Measurements from ENCODE around the gene EIF3A.

Gene EIF3A

DNA sequence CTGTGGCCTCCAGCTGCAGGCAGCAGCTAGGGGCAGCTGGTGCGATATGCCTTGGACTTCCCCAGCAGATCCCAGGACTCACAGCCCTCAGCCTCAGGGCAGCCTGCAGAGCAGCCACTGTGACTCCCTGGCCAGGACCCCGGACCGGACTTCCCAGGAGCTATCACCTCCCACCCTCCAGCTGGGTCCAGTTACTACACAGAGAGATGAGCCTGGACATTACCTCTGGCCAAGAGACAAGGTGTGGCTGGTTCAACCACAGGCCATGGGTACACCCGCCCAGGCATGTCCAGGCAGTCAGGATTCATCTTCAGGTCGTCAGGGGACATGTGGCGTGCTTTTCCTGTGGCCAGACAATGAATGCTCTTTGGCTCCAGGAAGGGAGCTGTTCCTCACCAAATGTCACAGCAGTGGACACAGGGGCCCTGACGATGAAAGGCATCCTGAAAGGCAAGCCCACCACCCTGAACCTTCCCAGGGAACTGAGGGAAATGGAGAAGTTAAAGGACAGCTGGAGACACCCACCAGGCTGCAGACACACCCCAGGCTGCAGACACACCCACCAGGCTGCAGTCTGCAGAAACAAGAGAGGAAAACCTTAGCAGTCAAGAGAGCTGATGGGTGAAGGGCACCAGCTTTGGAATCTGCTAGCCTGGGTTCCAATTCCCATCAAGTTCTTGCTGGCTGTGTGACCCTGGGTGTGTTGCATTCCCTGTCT, 76.9 kb downstream of the EIF3A start:
- DNase-seq = no peak

DNA sequence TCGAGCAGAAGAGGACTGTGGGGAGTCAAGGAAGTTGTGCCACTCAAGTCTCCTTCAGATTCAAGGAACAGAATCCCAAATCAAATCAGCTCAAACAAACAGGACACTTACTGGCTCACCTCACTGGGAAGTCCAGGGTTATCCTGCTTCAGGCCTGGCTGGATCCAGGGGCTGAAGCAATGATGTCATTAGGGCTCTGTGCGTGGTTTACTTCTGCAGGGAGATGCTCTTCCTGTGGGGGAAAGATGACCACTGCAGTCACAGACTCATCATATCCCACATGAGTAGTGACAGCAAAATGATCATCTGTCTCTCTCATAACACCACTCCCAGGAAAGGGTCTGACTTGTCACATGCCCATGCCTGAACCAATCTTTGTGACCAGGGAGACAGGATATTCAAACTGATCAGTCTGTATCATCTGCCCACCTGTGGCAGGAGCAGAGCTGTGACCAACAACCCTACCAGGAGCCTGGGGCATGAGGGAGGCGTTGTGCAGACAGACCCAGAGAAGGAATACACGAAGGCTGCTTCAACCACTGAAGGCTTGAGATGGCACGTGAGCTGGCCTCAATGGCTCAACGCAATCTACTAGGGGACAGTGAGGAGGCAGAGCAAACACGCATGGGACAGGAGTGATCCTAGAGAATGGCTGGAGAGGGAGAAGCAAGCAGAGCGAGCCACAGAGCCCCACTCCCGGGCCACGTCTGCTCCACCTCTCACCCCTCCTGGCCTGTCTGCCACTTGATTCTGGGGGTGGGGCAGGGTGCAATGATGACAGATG, 78.7 kb downstream of the EIF3A start:
- no peak for DNase-seq

DNA sequence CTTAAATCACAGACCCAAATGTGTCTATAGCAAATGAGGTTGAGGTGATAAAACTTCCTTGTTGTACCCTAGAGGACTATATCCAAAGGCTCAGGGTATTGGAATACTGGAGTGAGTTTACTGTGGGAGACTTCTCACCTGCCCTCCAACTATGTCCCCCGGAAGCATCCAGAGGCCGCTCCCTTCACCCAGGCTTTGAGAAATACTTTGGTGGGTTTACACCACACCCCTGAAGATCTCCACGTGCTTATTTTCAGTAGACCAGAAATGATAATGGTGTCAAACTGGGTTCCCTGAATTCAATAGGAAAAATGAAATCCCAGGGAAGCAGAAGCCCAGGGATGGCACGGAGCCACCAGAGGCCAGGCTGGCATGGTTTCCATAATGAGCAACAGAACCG, 82.4 kb downstream of the EIF3A start:
- DNase-seq = no peak

DNA sequence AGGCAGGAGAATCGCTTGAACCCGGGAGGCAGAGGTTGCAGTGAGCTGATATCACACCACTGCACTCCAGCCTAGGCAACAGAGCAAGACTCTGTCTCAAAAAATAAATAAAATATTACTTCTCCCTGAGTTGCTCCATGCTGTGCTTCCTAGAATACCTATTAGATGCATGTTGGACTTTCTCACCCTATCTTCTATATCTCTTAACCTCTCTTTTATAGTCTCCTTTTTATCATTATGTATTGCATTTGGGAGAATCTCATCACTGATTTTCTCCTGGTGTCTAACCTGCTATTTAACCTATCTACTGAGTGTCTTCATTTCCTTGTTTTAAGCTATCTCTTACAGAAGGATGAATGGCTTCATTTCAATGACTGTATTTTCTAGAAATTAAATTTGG, 83.2 kb downstream of the EIF3A start:
- DNase-seq = no peak

DNA sequence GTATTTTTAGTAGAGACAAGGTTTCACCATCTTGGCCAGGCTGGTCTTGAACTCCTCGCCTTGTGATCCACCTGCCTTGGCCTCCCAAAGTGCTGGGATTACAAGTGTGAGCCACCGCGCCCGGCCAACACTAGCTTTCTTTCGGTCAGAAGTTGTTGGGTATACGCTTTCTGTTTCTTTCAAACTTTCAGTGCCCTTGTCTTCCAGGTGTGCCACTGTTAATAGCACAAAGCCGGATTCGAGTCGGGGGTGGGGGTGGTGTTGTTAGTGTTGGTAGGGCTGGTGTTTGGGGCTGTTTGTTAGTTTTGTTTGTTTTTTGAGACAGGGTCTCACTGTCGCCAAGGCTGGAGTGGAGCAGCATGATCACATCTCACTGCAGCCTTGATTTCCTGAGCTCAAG, 84.9 kb downstream of the EIF3A start:
- DNase-seq = no peak

DNA sequence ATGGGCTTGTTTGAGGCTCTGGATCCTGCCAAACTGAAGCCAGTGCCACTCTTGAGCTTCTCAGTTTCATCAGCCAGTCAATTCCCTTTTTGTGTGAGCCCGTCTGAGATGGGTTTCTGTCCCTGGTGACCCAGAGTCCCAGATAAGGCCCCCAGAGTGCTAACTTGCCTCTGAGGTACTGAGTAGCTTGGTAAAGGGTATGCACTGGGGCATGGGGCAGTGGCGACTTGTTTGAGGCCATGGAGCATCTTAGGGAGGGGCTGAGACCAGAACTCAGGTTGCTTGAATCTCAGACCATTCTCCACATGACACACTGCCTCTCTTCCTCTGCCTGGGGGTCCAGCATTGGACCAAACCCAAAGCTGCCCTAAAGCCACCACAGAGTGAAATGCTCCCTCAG, 86.3 kb downstream of the EIF3A start:
- no peak for DNase-seq

DNA sequence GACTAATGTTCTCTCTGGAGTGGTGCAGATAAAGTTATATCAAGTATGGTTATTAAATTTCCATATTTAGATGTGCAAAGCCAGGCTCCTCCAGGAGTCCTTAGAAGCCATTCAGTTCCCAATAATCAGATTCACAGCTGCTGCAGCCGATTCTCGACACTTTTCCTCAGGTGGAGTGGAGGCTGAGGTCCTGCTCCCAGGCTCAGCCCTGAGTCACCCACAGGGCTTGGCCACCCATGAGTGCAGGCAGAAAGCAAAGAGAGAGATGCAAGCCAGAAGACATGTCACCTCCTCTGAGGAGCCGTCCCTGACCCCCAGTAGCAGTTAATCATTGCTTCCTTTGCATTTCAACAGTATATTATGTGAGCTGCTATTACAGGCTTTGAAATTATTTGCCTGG, 87.4 kb downstream of the EIF3A start:
- no peak for DNase-seq

DNA sequence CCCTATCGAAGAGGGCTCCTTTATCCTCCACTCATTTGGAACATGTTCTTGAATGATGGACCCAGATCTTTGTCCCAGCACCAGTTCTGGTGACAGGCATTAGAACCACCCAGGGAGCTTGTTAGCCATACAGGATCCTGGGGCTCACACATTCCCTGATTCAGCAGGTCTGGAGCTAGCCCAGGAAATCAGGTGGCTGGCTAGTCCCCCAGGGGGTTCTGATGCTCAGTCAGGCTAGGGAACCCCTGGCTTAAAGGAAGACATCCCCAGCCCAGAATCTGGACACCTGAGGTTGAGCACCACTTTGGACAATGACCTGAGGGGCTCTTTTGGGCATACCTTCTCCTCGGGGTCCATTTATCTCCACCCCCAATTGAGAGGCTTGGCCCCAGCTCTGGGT, 88.1 kb downstream of the EIF3A start:
- DNase-seq = no peak

DNA sequence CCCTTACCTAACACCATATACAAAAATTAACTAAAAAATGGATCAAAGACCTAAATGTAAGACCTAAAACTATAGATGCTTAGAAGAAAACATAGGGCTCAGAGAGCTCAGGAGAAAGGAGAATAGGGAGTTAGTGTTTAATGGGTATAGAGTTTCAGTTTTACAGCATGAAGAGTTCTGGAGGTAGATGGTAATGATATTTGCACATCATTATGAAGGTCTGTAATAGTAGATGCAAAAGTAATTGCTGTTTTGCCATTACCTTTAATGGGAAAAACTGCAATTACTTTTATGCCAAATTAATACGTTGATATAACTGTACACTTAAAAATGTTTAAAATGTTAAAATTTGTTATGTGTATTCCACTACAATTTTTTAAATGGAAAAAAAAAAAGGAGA, 90.3 kb downstream of the EIF3A start:
- no peak for DNase-seq

DNA sequence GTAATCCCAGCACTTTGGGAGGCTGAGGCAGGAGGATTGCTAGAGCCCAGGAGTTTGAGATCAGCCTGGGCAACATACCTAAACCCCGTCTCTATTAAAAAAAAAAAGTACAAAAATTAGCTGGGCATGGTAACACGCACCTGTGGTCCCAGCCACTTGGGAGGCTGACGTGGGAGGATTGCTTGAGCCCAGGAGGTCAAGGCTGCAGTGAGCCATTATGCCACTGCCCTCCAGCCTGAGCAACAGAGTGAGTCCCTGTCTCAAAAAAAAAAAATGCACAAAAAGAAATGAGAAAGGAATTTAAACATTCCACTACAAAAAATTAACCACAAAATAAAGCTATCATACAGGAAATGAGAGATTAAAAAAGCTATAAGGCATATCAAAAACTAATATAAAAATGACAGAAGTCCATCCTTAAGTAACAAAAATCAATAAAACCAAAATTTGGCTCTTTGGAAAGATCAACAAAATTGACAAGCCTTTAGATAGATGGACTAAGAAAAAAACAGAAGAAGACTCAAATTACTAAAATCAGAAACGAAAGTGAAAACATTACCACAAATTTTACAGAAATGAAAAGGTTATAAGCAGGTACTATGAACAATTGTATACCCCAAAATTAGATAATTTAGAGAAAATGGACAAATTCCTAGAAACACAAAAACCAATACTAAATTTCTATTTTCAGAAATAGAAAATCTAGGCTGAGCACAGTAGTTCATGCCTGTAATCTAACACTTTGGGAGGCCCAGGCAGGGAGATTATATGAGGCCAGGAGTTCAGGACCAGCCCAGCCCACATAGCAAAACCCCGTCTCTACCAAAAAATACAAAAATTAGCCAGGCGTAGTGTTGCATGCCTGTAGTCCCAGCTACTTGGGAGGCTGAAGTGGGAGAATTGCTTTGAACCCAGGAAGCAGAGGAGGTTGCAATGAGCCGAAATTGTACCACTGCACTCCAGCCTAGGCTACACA, 93.5 kb downstream of the EIF3A start:
- no peak for DNase-seq

DNA sequence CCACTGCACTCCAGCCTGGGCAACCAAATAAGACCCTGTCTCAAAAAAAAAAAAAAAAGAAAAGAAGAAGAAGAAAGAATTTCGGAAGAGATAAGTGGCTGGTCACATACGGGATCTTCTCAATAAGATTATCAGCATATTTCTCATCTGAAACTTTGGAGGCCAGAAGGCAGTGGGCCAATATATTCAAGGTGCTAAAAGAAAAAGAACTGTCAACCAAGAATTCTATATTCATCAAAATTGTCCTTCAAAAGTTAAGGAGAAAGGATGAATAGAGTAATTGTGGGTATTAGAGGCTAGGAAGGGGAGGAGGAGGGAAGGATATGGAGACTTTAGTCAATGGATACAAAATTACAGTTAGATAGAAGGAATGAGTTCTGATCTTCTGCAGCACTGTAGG, 95.0 kb downstream of the EIF3A start:
- DNase-seq = no peak
